ENCODE measurements around the gene MSH5.

GRCh38 chr6:31729979-31730630, 9.7 kb upstream of the MSH5 start:
- TF ChIP-seq NCOA5 (CRISPR knock-in tag; IDR thresholded peaks at IDR 0.05) (no peak), ZNF563 (CRISPR knock-in tag; IDR thresholded peaks at IDR 0.05) (peak; percentile 83), DRAP1 (CRISPR knock-in tag; IDR thresholded peaks at IDR 0.05) (no peak), ZNF589 (CRISPR knock-in tag; conservative IDR thresholded peaks at IDR 0.05) (0 out of 2 replicates have a peak, but pooled peaks have one; percentile 25)

Measured in HepG2 (cell line).